Neural cell (in vitro differentiated cells): Measurements from ENCODE around the gene DEFB132. TPM values are rescaled to one million over a fixed set of nuclear protein-coding genes. Genes with fewer than 3 reads are reported as not detected.

Source experiments
- H2AFZ ChIP-seq: fragments of 200-600, 300-800 bp; sonication (generic), shearing (Covaris generic); 2 replicates; pipeline ENCODE4 v1.6.0; 2014; ENCODE audit warnings: low read depth, mild to moderate bottlenecking, antibody characterized with exemption, low read length, moderate library complexity
- H3F3A ChIP-seq: fragments of 200-600 bp; shearing (Covaris generic); 2 replicates; pipeline ENCODE4 v1.6.1; 2016; ENCODE audit warnings: mild to moderate bottlenecking, moderate library complexity, mixed read lengths, antibody characterized with exemption, low read length; ENCODE audit not compliant: insufficient read depth, poor library complexity, severe bottlenecking
- H3K27ac ChIP-seq: fragments of 200-600, 300-800 bp; sonication (generic), shearing (Covaris generic); 2 replicates; pipeline ENCODE4 v1.5.1; 2014; ENCODE audit warnings: mild to moderate bottlenecking, low read length, moderate library complexity
- H3K27me3 ChIP-seq: fragments of 300-800, 200-600 bp; sonication (generic), shearing (Covaris generic); 2 replicates; pipeline ENCODE4 v1.6.0; 2014; ENCODE audit warnings: mild to moderate bottlenecking, low read depth, low read length, moderate library complexity; ENCODE audit not compliant: insufficient read depth
- H3K36me3 ChIP-seq: fragments of 300-800, 200-600 bp; sonication (generic), shearing (Covaris generic); 2 replicates; pipeline ENCODE4 v1.5.1; 2014; ENCODE audit warnings: mild to moderate bottlenecking, antibody characterized with exemption, low read length, moderate library complexity; ENCODE audit not compliant: insufficient read depth
- H3K4me2 ChIP-seq: fragments of 300-800, 200-600 bp; sonication (generic), shearing (Covaris generic); 2 replicates; pipeline ENCODE4 v1.6.0; 2014; ENCODE audit warnings: mild to moderate bottlenecking, low read length
- H3K4me3 ChIP-seq: fragments of 300-800, 200-600 bp; sonication (generic), shearing (Covaris generic); 2 replicates; pipeline ENCODE4 v1.5.1; 2014; ENCODE audit warnings: mild to moderate bottlenecking, low read length, moderate library complexity
- H3K79me2 ChIP-seq: fragments of 200-600 bp; shearing (Covaris generic); replicated peaks from 2 replicates; pipeline ENCODE4 v1.6.0; 2014; ENCODE audit warnings: mild to moderate bottlenecking, low read length, moderate library complexity; ENCODE audit not compliant: insufficient read depth
- H3K9ac ChIP-seq: fragments of 300-800, 200-600 bp; sonication (generic), shearing (Covaris generic); 2 replicates; pipeline ENCODE4 v1.6.1; 2016; ENCODE audit warnings: mild to moderate bottlenecking, low read length, mixed read lengths
- H3K9me2 ChIP-seq: fragments of 200-600 bp; shearing (Covaris generic); 2 replicates; pipeline ENCODE4 v1.6.1; 2016; ENCODE audit warnings: mild to moderate bottlenecking, low read length, mixed read lengths; ENCODE audit not compliant: insufficient read depth
- H3K9me3 ChIP-seq: fragments of 200-600, 300-800 bp; sonication (generic), shearing (Covaris generic); 2 replicates; pipeline ENCODE4 v1.6.1; 2016; ENCODE audit warnings: mild to moderate bottlenecking, mixed run types, low read length, moderate library complexity, mixed read lengths
- H4K20me1 ChIP-seq: fragments of 200-600 bp; shearing (Covaris generic); 2 replicates; pipeline ENCODE4 v1.6.1; 2016; ENCODE audit warnings: mild to moderate bottlenecking, mixed run types; ENCODE audit not compliant: insufficient read depth
- CTCF ChIP-seq: fragments of 450-650 bp; IDR thresholded peaks from 2 replicates; pipeline ENCODE4 v1.5.1; 2014; ENCODE audit warnings: antibody characterized with exemption, mild to moderate bottlenecking, moderate library complexity; ENCODE audit not compliant: poor library complexity, severe bottlenecking
- EP300 ChIP-seq: fragments of 450-650 bp; conservative IDR thresholded peaks from 2 replicates; pipeline ENCODE4 v1.6.1; 2014; ENCODE audit warnings: antibody characterized with exemption, mild to moderate bottlenecking, moderate library complexity; ENCODE audit not compliant: poor library complexity, severe bottlenecking
- POLR2AphosphoS5 ChIP-seq: IDR thresholded peaks from 2 replicates; pipeline ENCODE4 v1.6.1; 2012
- RAD21 ChIP-seq: fragments of 450-650 bp; conservative IDR thresholded peaks from 2 replicates; pipeline ENCODE4 v1.6.1; 2014; ENCODE audit warnings: antibody characterized with exemption, mild to moderate bottlenecking, moderate library complexity
- REST ChIP-seq: IDR thresholded peaks from 2 replicates; pipeline ENCODE4 v1.6.1; 2012; ENCODE audit warnings: borderline replicate concordance
- TAF1 ChIP-seq: IDR thresholded peaks from 2 replicates; pipeline ENCODE4 v1.6.1; 2012; ENCODE audit warnings: low read depth
- polyA plus RNA-seq: library from polyadenylated mRNA; depleted of rRNA; stranded (reverse); fragments of >200 nt; gene quantifications from 2 replicates; pipeline ENCODE4 v1.2.3, GENCODE V29; 2014

The DEFB132 gene
- polyA plus RNA-seq, 1 donor from 2014 or later, result not detected

GRCh38 chr20:258269-258858, 840 bp downstream of the DEFB132 start:
- H3K4me3 ChIP-seq, result no peak overlapping the region
- no peaks in the 10 kb centered on the region for H3K36me3 ChIP-seq
- H3K9me3 ChIP-seq, result no peaks in the 10 kb centered on the region
- H2AFZ ChIP-seq, result no peak overlapping the region
- no peak overlapping the region for H3K27ac ChIP-seq
- H3F3A ChIP-seq, result no peaks in the 10 kb centered on the region
- no peaks in the 10 kb centered on the region for H3K79me2 ChIP-seq
- no peaks in the 10 kb centered on the region for H3K27me3 ChIP-seq
- H3K4me2 ChIP-seq, result no peak overlapping the region
- H4K20me1 ChIP-seq, result no peaks in the 10 kb centered on the region
- H3K9ac ChIP-seq, result no peak overlapping the region
- no peaks in the 10 kb centered on the region for H3K9me2 ChIP-seq
- TF ChIP-seq EP300 (no peak), CTCF (no peak), TAF1 (no peak), REST (no peak)

- H3K79me2 ChIP-seq, result no peaks in the 10 kb centered on the region
- H3K36me3 ChIP-seq, result no peaks in the 10 kb centered on the region
- H3K9me3 ChIP-seq, result no peaks in the 10 kb centered on the region
- H3K4me3 ChIP-seq, result no peak overlapping the region
- no peak overlapping the region for H2AFZ ChIP-seq
- no peaks in the 10 kb centered on the region for H3F3A ChIP-seq
- H4K20me1 ChIP-seq, result no peaks in the 10 kb centered on the region
- no peak overlapping the region for H3K9ac ChIP-seq
- no peak for TF ChIP-seq RAD21
- TF ChIP-seq CTCF, result no peak
- TF ChIP-seq REST, result no peak
- no peak for TF ChIP-seq POLR2AphosphoS5
- no peak overlapping the region for H3K27ac ChIP-seq
- H3K27me3 ChIP-seq, result no peaks in the 10 kb centered on the region
- H3K9me2 ChIP-seq, result no peaks in the 10 kb centered on the region
- H3K4me2 ChIP-seq, result no peak overlapping the region
These were observed 1.4 kb downstream of the DEFB132 start for GRCh38 chr20:258963-259362.
